ENCODE measurements around the gene SLC37A2. TPM values are rescaled to one million over a fixed set of nuclear protein-coding genes. Genes with fewer than 3 reads are reported as not detected.

Gene SLC37A2
- total RNA-seq, 1 experiment from 2014 or later, result 2.2 TPM

GRCh38 chr11:125123194-125123946 is 60.3 kb downstream of the SLC37A2 start (continued):
- no peak for TF ChIP-seq ZBTB43 (CRISPR knock-in tag; IDR thresholded peaks at IDR 0.05)

- peaks cover 77% of the 10 kb centered on the region for H3K27me3 Mint-ChIP-seq (ENCODE audit: low read depth)
- 0 out of 2 replicates have a peak, but pooled peaks cover 4% of the 10 kb centered on the region for H3K36me3 Mint-ChIP-seq
- POLR2A ChIA-PET, result interaction anchor here (0.5 to 0.8 kb wide), 4 partner anchors 13 to 297 kb away, joined by 3 to 8 read pairs (median 3); partner anchors contain the start of gene TMEM218
Observed at GRCh38 chr11:125123947-125124617, 61.0 kb downstream of the SLC37A2 start.

More at GRCh38 chr11:125123947-125124617, 61.0 kb downstream of the SLC37A2 start:
- TF ChIP-seq ZNF512 (CRISPR knock-in tag; IDR thresholded peaks at IDR 0.05; ENCODE audit: borderline replicate concordance) (no peak), AFF4 (CRISPR knock-in tag; IDR thresholded peaks at IDR 0.05; ENCODE audit: borderline replicate concordance) (no peak), NFYB (CRISPR knock-in tag; conservative IDR thresholded peaks at IDR 0.05; ENCODE audit: low read depth) (peak; percentile 71), CTCF (IDR thresholded peaks at IDR 0.05) (0 out of 2 replicates have a peak, but pooled peaks have one; percentile 15)
- DNase-seq (ENCODE audit: low spot score), result peak; percentile 58
- Mint-ChIP-seq H3K4me1 (no peaks in the 10 kb centered on the region), H3K9me3 (peaks cover 14% of the 10 kb centered on the region), H3K4me3 (no peak overlapping the region), H3K27ac (no peak overlapping the region)
- CTCF ChIA-PET, result interaction anchor here (0.6 to 4.6 kb wide), 56 partner anchors 9 to 587 kb away, joined by 3 to 75 read pairs (median 4); partner anchors contain the start of genes CCDC15 and TMEM218
- ATAC-seq, result peak; percentile 99

Data from WTC11 (cell line).